ENCODE results near the gene ITGAV. TPM values are rescaled to one million over a fixed set of nuclear protein-coding genes. Genes with fewer than 3 reads are reported as not detected.
"Not testable (repeated sequence)": the region's sequence is repeated elsewhere in the genome, so short reads cannot be mapped to it uniquely, and the experiment has no call there.

Gene ITGAV
- total RNA-seq, 1 donor from 2014 or later: 21.9 TPM

GRCh38 chr2:186562209-186562578 is 27.7 kb upstream of the ITGAV start:
- TF ChIP-seq CTCF (IDR thresholded peaks at IDR 0.05; ENCODE audit: partially characterized antibody, unreplicated experiment): no peak
- Mint-ChIP-seq H3K27me3 (ENCODE audit: unreplicated experiment) (no peaks in the 10 kb centered on the region), H3K36me3 (ENCODE audit: unreplicated experiment) (peaks cover 6% of the 10 kb centered on the region), H3K27ac (ENCODE audit: unreplicated experiment) (no peak overlapping the region), H3K4me3 (ENCODE audit: unreplicated experiment) (no peak overlapping the region), H3K4me1 (ENCODE audit: low read depth, unreplicated experiment) (no peaks in the 10 kb centered on the region), H3K9me3 (ENCODE audit: unreplicated experiment) (peaks cover 2% of the 10 kb centered on the region)
- no peak for DNase-seq

DNA sequence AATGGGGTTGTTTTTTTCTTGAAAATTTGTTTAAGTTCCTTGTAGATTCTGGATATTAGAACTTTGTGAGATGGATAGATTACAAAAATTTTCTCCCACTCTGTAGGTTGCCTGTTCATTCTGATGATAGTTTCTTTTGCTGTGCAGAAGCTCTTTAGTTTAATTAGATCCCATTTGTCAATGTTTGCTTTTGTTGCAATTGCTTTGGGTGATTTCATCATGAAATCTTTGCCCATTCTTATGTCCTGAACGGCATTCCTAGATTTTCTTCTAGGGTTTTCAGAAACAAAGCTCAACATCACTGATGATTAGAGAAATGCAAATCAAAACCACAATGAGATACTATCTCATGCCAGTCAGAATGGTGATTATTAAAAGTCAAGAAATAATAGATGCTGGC is 21.3 kb upstream of the ITGAV start:
- not testable (repeated sequence) for H3K9me3 Mint-ChIP-seq (ENCODE audit: unreplicated experiment); H3K4me1 Mint-ChIP-seq (ENCODE audit: low read depth, unreplicated experiment); H3K4me3 Mint-ChIP-seq (ENCODE audit: unreplicated experiment); H3K27ac Mint-ChIP-seq (ENCODE audit: unreplicated experiment); H3K27me3 Mint-ChIP-seq (ENCODE audit: unreplicated experiment); DNase-seq; H3K36me3 Mint-ChIP-seq (ENCODE audit: unreplicated experiment)

DNA sequence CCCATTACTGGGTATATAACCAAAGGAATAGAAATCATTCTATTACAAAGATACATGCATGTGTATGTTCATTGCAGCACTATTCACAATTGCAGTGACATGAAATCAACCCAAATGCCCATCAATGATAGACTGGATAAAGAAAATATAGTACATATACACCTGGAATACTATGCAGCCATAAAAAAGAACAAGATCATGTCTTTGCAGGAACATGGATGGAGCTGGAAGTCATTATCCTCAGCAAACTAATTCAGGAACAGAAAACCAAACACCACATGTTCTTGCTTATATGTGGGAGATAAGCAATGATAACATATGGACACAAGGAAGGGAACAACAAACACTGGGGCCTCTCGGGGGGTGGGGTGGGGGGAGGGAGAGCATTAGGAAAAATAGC is 20.7 kb upstream of the ITGAV start:
- H3K4me1 Mint-ChIP-seq (ENCODE audit: low read depth, unreplicated experiment); H3K9me3 Mint-ChIP-seq (ENCODE audit: unreplicated experiment); H3K27ac Mint-ChIP-seq (ENCODE audit: unreplicated experiment); H3K27me3 Mint-ChIP-seq (ENCODE audit: unreplicated experiment); H3K4me3 Mint-ChIP-seq (ENCODE audit: unreplicated experiment); DNase-seq; H3K36me3 Mint-ChIP-seq (ENCODE audit: unreplicated experiment): not testable (repeated sequence)

DNA sequence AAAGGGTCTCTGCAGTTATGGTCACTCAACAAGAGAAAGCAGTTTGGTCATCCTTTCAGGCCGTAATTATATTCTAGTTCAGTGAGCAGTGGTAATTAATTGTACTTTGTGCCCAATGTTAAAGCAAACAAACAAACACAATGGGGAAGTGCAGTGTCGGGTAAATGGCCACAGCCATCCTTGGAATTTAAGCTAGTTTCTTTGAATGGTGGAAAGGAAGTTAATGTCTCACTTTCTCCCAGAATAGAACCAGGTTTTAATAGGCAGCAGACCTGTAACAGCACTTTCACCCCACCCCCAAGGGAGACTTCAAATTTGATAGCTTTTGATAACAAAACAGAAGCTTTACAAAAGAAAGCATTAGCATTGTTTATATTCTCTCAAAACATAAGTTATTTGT is 20.0 kb upstream of the ITGAV start:
- H3K4me1 Mint-ChIP-seq (ENCODE audit: low read depth, unreplicated experiment): peaks cover 3% of the 10 kb centered on the region
- TF ChIP-seq CTCF (IDR thresholded peaks at IDR 0.05; ENCODE audit: partially characterized antibody, unreplicated experiment): no peak
- H3K27me3 Mint-ChIP-seq (ENCODE audit: unreplicated experiment): no peaks in the 10 kb centered on the region
- DNase-seq: no peak
- no peak overlapping the region for H3K27ac Mint-ChIP-seq (ENCODE audit: unreplicated experiment)
- H3K36me3 Mint-ChIP-seq (ENCODE audit: unreplicated experiment): no peaks in the 10 kb centered on the region
- H3K4me3 Mint-ChIP-seq (ENCODE audit: unreplicated experiment): no peak overlapping the region
- H3K9me3 Mint-ChIP-seq (ENCODE audit: unreplicated experiment): peaks cover 5% of the 10 kb centered on the region

GRCh38 chr2:186570604-186571003 is 19.3 kb upstream of the ITGAV start:
- peaks cover 5% of the 10 kb centered on the region for H3K9me3 Mint-ChIP-seq (ENCODE audit: unreplicated experiment)
- DNase-seq: no peak
- H3K4me3 Mint-ChIP-seq (ENCODE audit: unreplicated experiment): no peak overlapping the region
- no peaks in the 10 kb centered on the region for H3K36me3 Mint-ChIP-seq (ENCODE audit: unreplicated experiment)
- no peak overlapping the region for H3K27ac Mint-ChIP-seq (ENCODE audit: unreplicated experiment)
- H3K4me1 Mint-ChIP-seq (ENCODE audit: low read depth, unreplicated experiment): peaks cover 3% of the 10 kb centered on the region
- no peak for TF ChIP-seq CTCF (IDR thresholded peaks at IDR 0.05; ENCODE audit: partially characterized antibody, unreplicated experiment)
- no peaks in the 10 kb centered on the region for H3K27me3 Mint-ChIP-seq (ENCODE audit: unreplicated experiment)

- TF ChIP-seq CTCF (IDR thresholded peaks at IDR 0.05; ENCODE audit: partially characterized antibody, unreplicated experiment): no peak
- Mint-ChIP-seq H3K9me3 (ENCODE audit: unreplicated experiment) (peaks cover 3% of the 10 kb centered on the region), H3K4me3 (ENCODE audit: unreplicated experiment) (no peak overlapping the region), H3K4me1 (ENCODE audit: low read depth, unreplicated experiment) (peaks cover 3% of the 10 kb centered on the region), H3K27me3 (ENCODE audit: unreplicated experiment) (no peaks in the 10 kb centered on the region), H3K36me3 (ENCODE audit: unreplicated experiment) (no peaks in the 10 kb centered on the region), H3K27ac (ENCODE audit: unreplicated experiment) (no peak overlapping the region)
- DNase-seq: no peak
Observed at GRCh38 chr2:186572705-186573104, 17.2 kb upstream of the ITGAV start.
